ENCODE measurements around the gene TNK1.

The TNK1 gene

GRCh38 chr17:7383742-7384488 lies 3.0 kb downstream of the TNK1 start:
- DNase-seq: no peak

DNA sequence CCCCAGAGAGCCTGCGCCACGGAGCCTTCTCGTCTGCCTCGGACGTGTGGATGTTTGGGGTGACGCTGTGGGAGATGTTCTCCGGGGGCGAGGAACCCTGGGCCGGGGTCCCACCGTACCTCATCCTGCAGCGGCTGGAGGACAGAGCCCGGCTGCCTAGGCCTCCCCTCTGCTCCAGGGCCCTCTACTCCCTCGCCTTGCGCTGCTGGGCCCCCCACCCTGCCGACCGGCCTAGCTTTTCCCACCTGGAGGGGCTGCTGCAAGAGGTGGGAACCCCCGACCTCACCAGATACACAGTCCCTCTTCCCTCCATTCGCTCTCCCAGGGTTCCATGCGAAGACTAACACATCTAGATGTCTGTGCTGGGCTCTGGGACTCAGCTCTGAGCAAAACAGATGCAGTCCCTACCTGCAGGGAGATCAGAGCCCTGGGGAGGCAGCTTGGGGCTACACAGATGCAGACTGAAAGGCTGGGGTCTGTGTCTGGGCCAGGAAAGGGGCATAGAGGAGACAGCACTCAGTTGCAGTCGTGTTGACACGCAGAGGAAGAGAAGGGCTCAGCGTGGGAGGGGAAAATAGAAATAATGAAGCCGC lies 3.7 kb downstream of the TNK1 start:
- no peak for DNase-seq
- in situ Hi-C loops (cut with MboI; ENCODE audit: low pct_unique_long_range_greater_than_20kb, low sequenced_read_pairs): no loop called here

More at GRCh38 chr17:7383742-7384488, 3.0 kb downstream of the TNK1 start:
- in situ Hi-C loops (cut with MboI; ENCODE audit: low pct_unique_long_range_greater_than_20kb, low sequenced_read_pairs): no loop called here

GRCh38 chr17:7388856-7389255 lies 8.0 kb downstream of the TNK1 start:
- no peak for DNase-seq
- in situ Hi-C loops (cut with MboI; ENCODE audit: low pct_unique_long_range_greater_than_20kb, low sequenced_read_pairs): no loop called here

GRCh38 chr17:7389924-7390910 lies 9.3 kb downstream of the TNK1 start:
- DNase-seq: no peak
- in situ Hi-C loops (cut with MboI; ENCODE audit: low pct_unique_long_range_greater_than_20kb, low sequenced_read_pairs): no loop called here

DNA sequence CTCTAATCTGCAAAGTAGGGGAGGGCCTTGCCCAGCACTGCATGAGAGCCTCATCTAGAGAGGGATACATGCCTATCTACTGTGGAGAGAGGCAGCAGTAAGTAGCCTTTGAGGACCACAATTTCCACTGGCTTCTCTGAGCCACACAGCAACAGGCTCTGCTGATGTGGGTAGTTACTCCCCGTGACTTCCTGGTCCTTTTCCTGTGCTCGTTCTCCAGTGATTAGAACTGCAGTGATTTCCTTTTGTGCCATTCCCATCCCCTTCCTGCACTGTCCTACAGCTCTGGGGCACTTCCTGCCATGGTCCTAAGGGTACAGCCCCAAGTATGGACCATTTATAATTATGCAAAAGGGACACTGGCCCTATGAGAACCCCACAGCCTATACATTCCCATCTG lies 10.4 kb downstream of the TNK1 start:
- in situ Hi-C loops (cut with MboI; ENCODE audit: low pct_unique_long_range_greater_than_20kb, low sequenced_read_pairs): no loop called here
- no peak for DNase-seq

GRCh38 chr17:7392696-7393612 lies 12.1 kb downstream of the TNK1 start:
- in situ Hi-C loops (cut with MboI; ENCODE audit: low pct_unique_long_range_greater_than_20kb, low sequenced_read_pairs): no loop called here
- no peak for DNase-seq

DNA sequence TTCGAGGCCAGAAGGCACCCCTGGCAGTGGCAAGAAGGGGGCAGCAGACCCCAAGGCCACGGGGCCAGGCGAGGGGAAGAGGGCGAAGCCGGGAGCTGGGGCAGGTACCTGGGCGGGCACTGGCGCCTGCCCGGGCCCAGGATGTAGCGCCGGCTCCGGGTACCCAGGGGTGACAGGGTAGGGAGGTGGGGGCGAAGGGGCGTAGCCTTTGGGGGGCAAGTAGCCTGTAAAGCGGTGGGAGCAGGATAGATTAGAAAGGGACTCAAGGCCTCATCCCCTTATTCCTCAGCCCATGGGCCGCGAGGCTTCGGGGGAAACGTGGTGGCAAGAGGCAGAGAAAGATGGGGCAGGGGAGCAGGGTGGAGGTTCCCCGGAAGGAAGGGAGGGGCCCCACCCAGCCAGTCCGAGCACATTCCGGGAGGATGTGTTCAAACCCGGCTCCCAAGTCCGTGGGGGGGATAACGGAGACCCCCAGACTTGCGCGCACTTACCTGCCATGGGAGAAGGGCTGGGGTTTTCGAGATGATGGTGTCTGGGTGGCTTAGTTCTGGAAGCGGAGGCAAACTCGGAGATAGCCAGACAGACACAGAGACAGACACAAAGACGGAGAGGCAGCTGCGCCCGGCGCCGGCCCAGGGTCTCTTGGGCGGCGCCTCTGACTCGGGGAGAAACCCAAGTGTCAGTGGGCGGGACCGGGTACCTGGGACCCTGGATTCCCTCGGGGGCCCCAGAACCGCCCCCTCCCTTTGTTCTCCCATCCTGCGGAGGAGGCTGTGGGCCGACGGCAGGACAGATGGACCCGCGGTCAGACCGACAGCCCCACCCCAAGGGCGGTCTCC lies 12.9 kb downstream of the TNK1 start:
- peak; percentile 52 for DNase-seq
- in situ Hi-C loops (cut with MboI; ENCODE audit: low pct_unique_long_range_greater_than_20kb, low sequenced_read_pairs): no loop called here

DNA sequence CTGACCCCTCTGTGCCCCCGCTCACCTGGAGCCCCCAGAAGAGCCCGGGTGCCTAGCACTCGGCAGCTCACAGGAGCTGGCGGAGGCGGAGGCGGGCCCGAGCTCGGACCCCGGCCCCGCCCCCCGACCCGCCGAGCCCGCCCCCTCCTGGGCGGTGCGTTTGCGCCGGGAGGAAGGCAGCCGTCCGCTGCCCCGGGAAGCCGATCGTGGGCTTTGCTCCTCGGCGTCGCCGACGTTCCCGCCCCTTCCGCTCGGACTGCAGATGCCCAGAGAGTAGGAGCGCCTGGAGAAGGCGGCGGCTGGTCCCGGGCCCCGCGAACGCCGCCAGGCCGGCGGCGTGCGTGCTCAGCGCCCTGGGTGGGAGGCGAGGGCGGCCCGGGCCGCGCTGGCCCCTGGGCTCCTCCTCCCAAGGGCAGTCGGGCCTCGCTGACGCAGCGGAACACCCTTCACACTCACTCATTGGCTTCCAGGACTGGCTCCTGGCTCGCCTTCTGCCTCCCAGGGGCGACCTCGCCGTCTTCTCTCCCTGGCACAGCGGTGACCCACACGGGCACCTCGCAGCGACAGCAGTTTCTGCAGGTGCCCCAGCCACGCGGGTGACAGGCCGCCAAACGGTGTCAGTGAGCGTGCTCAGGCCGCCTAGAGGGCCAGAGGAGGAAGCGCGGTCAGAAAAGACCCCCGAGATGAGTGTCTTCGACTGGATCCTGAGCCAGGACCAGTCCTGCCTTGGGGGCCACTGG lies 13.7 kb downstream of the TNK1 start, which contains the start of gene PLSCR3:
Gene PLSCR3, minus strand, starts transcription at position 74 of the 740 bp plus-strand sequence. CDS start 415 bp downstream, outside the sequence.
- in situ Hi-C loops (cut with MboI; ENCODE audit: low pct_unique_long_range_greater_than_20kb, low sequenced_read_pairs): no loop called here
- DNase-seq: peak; percentile 79

DNA sequence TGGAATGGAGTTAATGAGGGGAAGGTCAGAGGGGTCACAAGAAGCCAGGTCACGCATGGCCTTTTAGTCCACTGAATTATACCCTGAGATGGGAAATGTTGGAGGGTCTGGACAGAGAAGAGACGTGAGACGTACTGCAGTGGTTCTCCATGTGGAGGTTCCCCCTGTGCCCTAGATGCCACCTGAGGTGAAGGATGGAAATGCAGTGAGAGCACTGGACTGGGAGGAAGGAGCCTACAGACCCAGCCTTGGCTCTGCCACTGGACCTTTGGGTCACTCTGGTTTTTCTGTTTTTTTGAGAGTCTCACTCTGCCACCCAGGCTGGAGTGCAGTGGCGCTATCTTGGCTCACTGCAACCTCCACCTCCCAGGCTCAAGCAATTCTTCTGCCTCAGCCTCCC lies 15.3 kb downstream of the TNK1 start:
- in situ Hi-C loops (cut with MboI; ENCODE audit: low pct_unique_long_range_greater_than_20kb, low sequenced_read_pairs): no loop called here
- no peak for DNase-seq

DNA sequence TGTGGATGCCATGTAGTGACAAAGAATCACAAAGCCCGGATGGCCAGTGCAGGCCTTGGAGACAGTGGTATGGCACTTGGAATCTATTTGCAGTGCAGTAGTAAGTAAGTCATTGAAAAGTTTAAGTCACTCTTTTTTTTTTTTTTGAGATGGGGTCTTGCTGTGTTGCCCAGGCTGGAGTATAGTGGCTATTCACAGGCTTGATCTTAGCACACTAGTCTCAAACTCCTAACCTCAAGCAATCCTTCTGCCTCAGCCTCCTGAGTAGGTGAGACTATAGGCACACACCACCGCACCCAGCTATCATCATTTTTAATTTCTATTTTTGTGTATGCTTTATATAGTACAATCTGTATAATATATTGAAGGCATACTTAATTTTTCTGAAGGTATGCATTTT lies 17.7 kb downstream of the TNK1 start:
- DNase-seq: no peak
- in situ Hi-C loops (cut with MboI; ENCODE audit: low pct_unique_long_range_greater_than_20kb, low sequenced_read_pairs): no loop called here

- in situ Hi-C loops (cut with MboI; ENCODE audit: low pct_unique_long_range_greater_than_20kb, low sequenced_read_pairs): no loop called here
- no peak for DNase-seq
Measured at GRCh38 chr17:7403043-7403726, 22.3 kb downstream of the TNK1 start.

- in situ Hi-C loops (cut with MboI; ENCODE audit: low pct_unique_long_range_greater_than_20kb, low sequenced_read_pairs): no loop called here
- no peak for DNase-seq
Measured at GRCh38 chr17:7403727-7403976, 22.8 kb downstream of the TNK1 start.

GRCh38 chr17:7403977-7404736 lies 23.3 kb downstream of the TNK1 start, which contains the start of gene TMEM256:
TSS of gene TMEM256 (minus strand) at chr17:7404097. CDS start at chr17:7404084, 13 bp downstream.
- in situ Hi-C loops (cut with MboI; ENCODE audit: low pct_unique_long_range_greater_than_20kb, low sequenced_read_pairs): no loop called here
- DNase-seq: peak; percentile 99

GRCh38 chr17:7404737-7405349 lies 24.0 kb downstream of the TNK1 start:
- no peak for DNase-seq
- in situ Hi-C loops (cut with MboI; ENCODE audit: low pct_unique_long_range_greater_than_20kb, low sequenced_read_pairs): no loop called here

- DNase-seq: no peak
- in situ Hi-C loops (cut with MboI; ENCODE audit: low pct_unique_long_range_greater_than_20kb, low sequenced_read_pairs): no loop called here
Measured at GRCh38 chr17:7405350-7406234, 24.7 kb downstream of the TNK1 start.
